Effector memory CD4-positive, alpha-beta T cell (primary cell): Measurements from ENCODE around the gene RIMS1.

ENCODE experiments used
- DNase-seq, 3 donors: peaks; one replicate each; pipeline ENCODE4 v3.0.0-alpha.2; 2020
- H3K27ac ChIP-seq: 2 replicates; pipeline ENCODE4 v1.7.0; 2013; ENCODE audit warnings: mild to moderate bottlenecking, low read length, moderate library complexity; ENCODE audit not compliant: insufficient read depth, poor library complexity, severe bottlenecking
- H3K27me3 ChIP-seq: replicated peaks from 2 replicates; pipeline ENCODE4 v1.7.0; 2013; ENCODE audit warnings: mild to moderate bottlenecking, low read length; ENCODE audit not compliant: insufficient read depth, control insufficient read depth, poor library complexity, severe bottlenecking
- H3K36me3 ChIP-seq: 2 replicates; pipeline ENCODE4 v1.7.0; 2013; ENCODE audit warnings: mild to moderate bottlenecking, low read length, moderate library complexity; ENCODE audit not compliant: control insufficient read depth, insufficient read depth
- H3K4me1 ChIP-seq: 2 replicates; pipeline ENCODE4 v1.7.0; 2013; ENCODE audit warnings: low read length, mild to moderate bottlenecking; ENCODE audit not compliant: control insufficient read depth, insufficient read depth, poor library complexity, severe bottlenecking
- H3K4me3 ChIP-seq: 2 replicates; pipeline ENCODE4 v1.7.0; 2013; ENCODE audit warnings: low read length, low read depth, mild to moderate bottlenecking; ENCODE audit not compliant: insufficient read depth, poor library complexity, severe bottlenecking
- H3K9me3 ChIP-seq: 2 replicates; pipeline ENCODE4 v1.7.0; 2013; ENCODE audit warnings: mild to moderate bottlenecking, low read length, moderate library complexity; ENCODE audit not compliant: control insufficient read depth

The RIMS1 gene

GRCh38 chr6:72348926-72349325 is 462.6 kb downstream of the RIMS1 start:
- no peak for DNase-seq
- H3K27me3 ChIP-seq = no peaks in the 10 kb centered on the region
- H3K36me3 ChIP-seq = no peaks in the 10 kb centered on the region

DNA sequence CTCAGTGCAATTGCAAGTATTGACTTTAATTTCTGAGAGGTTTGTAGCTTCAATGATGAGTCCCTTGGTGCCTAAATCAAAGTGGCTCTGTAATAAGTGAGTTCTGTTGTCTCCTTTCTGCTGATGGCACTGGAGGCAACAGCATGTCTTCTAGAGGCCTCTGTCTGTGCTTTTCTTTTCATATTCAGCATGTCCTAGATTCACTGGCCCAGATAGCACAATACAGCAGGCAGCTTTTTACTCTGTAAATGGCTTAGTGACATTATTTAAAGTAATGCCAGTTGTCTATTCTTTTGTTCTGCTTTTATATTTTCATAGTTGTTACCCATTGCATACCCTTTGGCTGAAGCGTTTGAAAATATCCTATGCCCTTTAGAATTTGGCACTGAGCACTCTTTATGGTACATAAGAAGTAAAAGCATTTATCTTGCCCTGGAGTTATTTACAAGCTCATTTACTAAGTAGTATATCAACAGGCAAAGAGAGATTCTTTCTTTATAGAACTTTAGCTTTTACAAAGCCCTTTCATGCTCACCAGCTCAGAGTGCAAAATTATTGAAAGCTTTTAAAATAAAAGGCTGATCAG is 464.0 kb downstream of the RIMS1 start:
- no peak for DNase-seq
- no peaks in the 10 kb centered on the region for H3K27me3 ChIP-seq
- H3K27ac ChIP-seq = no peak overlapping the region
- H3K4me3 ChIP-seq = no peak overlapping the region
- H3K36me3 ChIP-seq = no peaks in the 10 kb centered on the region
- H3K9me3 ChIP-seq = no peaks in the 10 kb centered on the region
- H3K4me1 ChIP-seq = no peaks in the 10 kb centered on the region

More at GRCh38 chr6:72348926-72349325, 462.6 kb downstream of the RIMS1 start:
- Histone ChIP-seq H3K27ac (no peak overlapping the region), H3K4me3 (no peak overlapping the region), H3K4me1 (no peaks in the 10 kb centered on the region), H3K9me3 (no peaks in the 10 kb centered on the region)

- Histone ChIP-seq H3K36me3 (no peaks in the 10 kb centered on the region), H3K27me3 (no peaks in the 10 kb centered on the region), H3K9me3 (no peaks in the 10 kb centered on the region), H3K4me1 (no peaks in the 10 kb centered on the region), H3K4me3 (no peak overlapping the region), H3K27ac (no peak overlapping the region)
- DNase-seq = no peak
Observed at GRCh38 chr6:72363844-72364740, 477.7 kb downstream of the RIMS1 start.

GRCh38 chr6:72365773-72366172 is 479.4 kb downstream of the RIMS1 start:
- Histone ChIP-seq H3K36me3 (no peaks in the 10 kb centered on the region), H3K4me1 (no peaks in the 10 kb centered on the region)
- DNase-seq = no peak

GRCh38 chr6:72367439-72367838 is 481.1 kb downstream of the RIMS1 start:
- Histone ChIP-seq H3K4me3 (no peak overlapping the region), H3K4me1 (no peaks in the 10 kb centered on the region), H3K27ac (no peak overlapping the region), H3K36me3 (no peaks in the 10 kb centered on the region), H3K9me3 (no peaks in the 10 kb centered on the region), H3K27me3 (no peaks in the 10 kb centered on the region)
- no peak for DNase-seq

More at GRCh38 chr6:72365773-72366172, 479.4 kb downstream of the RIMS1 start:
- Histone ChIP-seq H3K4me3 (no peak overlapping the region), H3K27me3 (no peaks in the 10 kb centered on the region), H3K27ac (no peak overlapping the region), H3K9me3 (no peaks in the 10 kb centered on the region)

GRCh38 chr6:72371473-72371872 is 485.1 kb downstream of the RIMS1 start:
- H3K27me3 ChIP-seq = no peaks in the 10 kb centered on the region
- DNase-seq = no peak
- no peaks in the 10 kb centered on the region for H3K36me3 ChIP-seq

DNA sequence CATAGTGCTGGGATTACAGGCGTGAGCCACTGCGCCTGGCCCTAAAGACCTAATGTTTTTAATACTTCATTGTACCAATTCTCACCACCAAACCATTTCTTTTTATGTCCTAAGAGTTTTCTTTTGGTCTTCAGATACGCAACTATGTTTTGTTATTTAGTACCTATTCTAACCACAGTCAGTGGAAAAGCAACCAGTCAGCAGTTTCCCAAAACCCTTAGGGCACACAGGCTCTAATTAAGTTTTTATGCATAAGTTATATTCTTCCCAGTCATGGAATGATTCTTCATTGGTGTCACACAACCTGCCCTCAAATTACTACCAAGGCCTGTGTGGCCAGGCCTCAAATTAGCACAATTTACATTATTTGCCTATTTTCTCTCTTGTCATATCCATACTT is 487.8 kb downstream of the RIMS1 start:
- Histone ChIP-seq H3K27ac (no peak overlapping the region), H3K9me3 (no peaks in the 10 kb centered on the region), H3K4me3 (no peak overlapping the region), H3K27me3 (no peaks in the 10 kb centered on the region), H3K4me1 (no peaks in the 10 kb centered on the region), H3K36me3 (no peaks in the 10 kb centered on the region)
- no peak for DNase-seq

More at GRCh38 chr6:72371473-72371872, 485.1 kb downstream of the RIMS1 start:
- no peaks in the 10 kb centered on the region for H3K4me1 ChIP-seq
- no peak overlapping the region for H3K27ac ChIP-seq
- no peaks in the 10 kb centered on the region for H3K9me3 ChIP-seq
- H3K4me3 ChIP-seq = no peak overlapping the region

GRCh38 chr6:72374857-72375256 is 488.5 kb downstream of the RIMS1 start:
- H3K9me3 ChIP-seq = no peaks in the 10 kb centered on the region
- no peaks in the 10 kb centered on the region for H3K36me3 ChIP-seq
- no peak for DNase-seq
- H3K27me3 ChIP-seq = no peaks in the 10 kb centered on the region
- H3K27ac ChIP-seq = no peak overlapping the region
- no peak overlapping the region for H3K4me3 ChIP-seq
- H3K4me1 ChIP-seq = no peaks in the 10 kb centered on the region

GRCh38 chr6:72376736-72377135 is 490.4 kb downstream of the RIMS1 start:
- Histone ChIP-seq H3K9me3 (no peaks in the 10 kb centered on the region), H3K36me3 (no peaks in the 10 kb centered on the region), H3K4me1 (no peaks in the 10 kb centered on the region), H3K27me3 (no peaks in the 10 kb centered on the region), H3K27ac (no peak overlapping the region), H3K4me3 (no peak overlapping the region)
- DNase-seq = no peak

GRCh38 chr6:72381076-72381475 is 494.7 kb downstream of the RIMS1 start:
- H3K4me1 ChIP-seq = no peaks in the 10 kb centered on the region
- DNase-seq = no peak
- H3K27ac ChIP-seq = no peak overlapping the region
- H3K4me3 ChIP-seq = no peak overlapping the region
- H3K9me3 ChIP-seq = no peaks in the 10 kb centered on the region
- H3K27me3 ChIP-seq = no peaks in the 10 kb centered on the region
- no peaks in the 10 kb centered on the region for H3K36me3 ChIP-seq
